Loucy (cell line): Measurements from ENCODE around the gene SLCO2A1.

Experiments
- EZH2phosphoT487 ChIP-seq: fragments of 200-600 bp; IDR thresholded peaks from 2 replicates; pipeline ENCODE4 v1.6.1; 2018; ENCODE audit warnings: antibody characterized with exemption, mild to moderate bottlenecking, moderate library complexity, borderline replicate concordance
- TF ChIP-seq, protein P1 (sequence below): fragments of 200-600 bp; sonication (generic); conservative IDR thresholded peaks from 2 replicates; pipeline ENCODE4 v1.5.1; 2014; ENCODE audit warnings: mild to moderate bottlenecking, antibody characterized with exemption, low read length

- TF ChIP-seq, protein P1, sequence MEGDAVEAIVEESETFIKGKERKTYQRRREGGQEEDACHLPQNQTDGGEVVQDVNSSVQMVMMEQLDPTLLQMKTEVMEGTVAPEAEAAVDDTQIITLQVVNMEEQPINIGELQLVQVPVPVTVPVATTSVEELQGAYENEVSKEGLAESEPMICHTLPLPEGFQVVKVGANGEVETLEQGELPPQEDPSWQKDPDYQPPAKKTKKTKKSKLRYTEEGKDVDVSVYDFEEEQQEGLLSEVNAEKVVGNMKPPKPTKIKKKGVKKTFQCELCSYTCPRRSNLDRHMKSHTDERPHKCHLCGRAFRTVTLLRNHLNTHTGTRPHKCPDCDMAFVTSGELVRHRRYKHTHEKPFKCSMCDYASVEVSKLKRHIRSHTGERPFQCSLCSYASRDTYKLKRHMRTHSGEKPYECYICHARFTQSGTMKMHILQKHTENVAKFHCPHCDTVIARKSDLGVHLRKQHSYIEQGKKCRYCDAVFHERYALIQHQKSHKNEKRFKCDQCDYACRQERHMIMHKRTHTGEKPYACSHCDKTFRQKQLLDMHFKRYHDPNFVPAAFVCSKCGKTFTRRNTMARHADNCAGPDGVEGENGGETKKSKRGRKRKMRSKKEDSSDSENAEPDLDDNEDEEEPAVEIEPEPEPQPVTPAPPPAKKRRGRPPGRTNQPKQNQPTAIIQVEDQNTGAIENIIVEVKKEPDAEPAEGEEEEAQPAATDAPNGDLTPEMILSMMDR: no peak
- no peak for TF ChIP-seq EZH2phosphoT487
Observed at GRCh38 chr3:134077649-134078161, 48.0 kb upstream of the SLCO2A1 start.
